ENCODE data around the gene HUS1B. TPM values are rescaled to one million over a fixed set of nuclear protein-coding genes. Genes with fewer than 3 reads are reported as not detected.

HUS1B gene
- total and polyA plus RNA-seq, 9 of the 15 experiments (the other 6 are each of a cell fraction or from before 2014, with no cell fraction given), result 0.16 to 1.4 (median 0.38) TPM; not detected in 1

- TF ChIP-seq LARP7 (IDR thresholded peaks at IDR 0.05) (no peak), TBL1XR1 (IDR thresholded peaks at IDR 0.05; ENCODE audit: low read length in 2 of 2) (no peak), ELF1 (tag; IDR thresholded peaks at IDR 0.05) (no peak), SREBF1 (IDR thresholded peaks at IDR 0.05; ENCODE audit: borderline replicate concordance, low read depth, low read length) (no peak), STAT5B (CRISPR knock-in tag; IDR thresholded peaks at IDR 0.05) (no peak), RBBP5 (IDR thresholded peaks at IDR 0.05; ENCODE audit: borderline replicate concordance, insufficient read depth, low read length, poor library complexity, severe bottlenecking) (no peak), POLR2AphosphoS2 (IDR thresholded peaks at IDR 0.05; ENCODE audit: low read length) (no peak), ETS2 (tag; IDR thresholded peaks at IDR 0.05; ENCODE audit: borderline replicate concordance, poor library complexity, severe bottlenecking) (no peak), ZHX1 (conservative IDR thresholded peaks at IDR 0.05; ENCODE audit: low read length) (no peak), SREBF2 (CRISPR knock-in tag; IDR thresholded peaks at IDR 0.05) (no peak), ZNF197 (CRISPR knock-in tag; IDR thresholded peaks at IDR 0.05; ENCODE audit: low read depth) (no peak), FOXP4 (CRISPR knock-in tag; IDR thresholded peaks at IDR 0.05; ENCODE audit: borderline replicate concordance) (no peak), SRSF1 (IDR thresholded peaks at IDR 0.05; ENCODE audit: low read depth, low read length) (no peak), PTBP1 (IDR thresholded peaks at IDR 0.05; ENCODE audit: low read depth, low read length) (no peak), NFIX (CRISPR knock-in tag; IDR thresholded peaks at IDR 0.05; ENCODE audit: low read depth) (no peak), GABPA (tag; conservative IDR thresholded peaks at IDR 0.05; ENCODE audit: low read depth) (no peak), ZNF583 (CRISPR knock-in tag; IDR thresholded peaks at IDR 0.05) (no peak), UBTF (IDR thresholded peaks at IDR 0.05; ENCODE audit: borderline replicate concordance in 1 of 2, low read depth in 2 of 2, low read length in 2 of 2) (no peak), CEBPB (tag; IDR thresholded peaks at IDR 0.05) (no peak), ETS1 (conservative IDR thresholded peaks at IDR 0.05; ENCODE audit: control insufficient read depth, low read depth, low read length) (no peak)
Observed at GRCh38 chr6:683742-684440, 27.0 kb upstream of the HUS1B start (continued).
